GM21528 (cell line): ENCODE results near the gene CCN5.

Experiments
- ATAC-seq: cut with Tn5 transposase; IDR thresholded peaks from one replicate; pipeline ENCODE4 v1.9.1; 2021; ENCODE audit warnings: mild to moderate bottlenecking, moderate library complexity; ENCODE audit not compliant: unreplicated experiment, low FRiP score

CCN5 gene

DNA sequence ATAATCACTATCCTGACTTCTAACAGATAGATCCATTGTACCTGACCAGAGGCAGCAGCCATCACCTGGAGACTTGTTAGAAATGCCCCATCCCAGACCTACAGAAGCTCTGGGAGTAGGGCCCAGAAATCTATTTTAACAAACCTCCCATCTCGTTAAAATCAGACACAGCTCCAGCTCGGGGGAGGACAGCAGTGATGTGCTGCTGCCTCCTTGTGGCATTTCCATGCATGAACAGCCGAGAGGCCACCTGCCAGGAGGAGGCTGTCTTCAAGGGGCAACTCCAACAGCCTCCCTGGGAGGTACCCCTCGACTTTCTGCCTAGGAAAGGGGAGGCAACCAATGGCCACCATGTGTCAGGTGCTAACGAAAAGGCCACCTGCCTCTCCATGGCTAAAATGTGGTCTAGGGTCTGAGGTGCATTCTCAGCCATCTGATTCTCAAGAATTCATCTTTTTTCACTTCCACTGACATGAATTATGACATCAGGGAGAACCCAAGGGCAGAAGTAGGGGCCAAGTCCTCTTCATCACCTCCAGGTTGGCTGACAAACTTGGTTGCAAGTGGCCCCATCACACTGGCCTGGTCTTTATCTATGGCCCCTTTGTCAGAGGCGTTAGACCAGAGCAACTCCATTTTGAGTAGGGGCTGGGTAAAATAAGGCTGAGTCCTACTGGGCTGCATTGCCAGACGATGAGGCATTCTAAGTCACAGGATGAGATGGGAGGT is 18.3 kb downstream of the CCN5 start:
- ATAC-seq: no peak

GRCh38 chr20:44734938-44735337 is 19.8 kb downstream of the CCN5 start:
- no peak for ATAC-seq

DNA sequence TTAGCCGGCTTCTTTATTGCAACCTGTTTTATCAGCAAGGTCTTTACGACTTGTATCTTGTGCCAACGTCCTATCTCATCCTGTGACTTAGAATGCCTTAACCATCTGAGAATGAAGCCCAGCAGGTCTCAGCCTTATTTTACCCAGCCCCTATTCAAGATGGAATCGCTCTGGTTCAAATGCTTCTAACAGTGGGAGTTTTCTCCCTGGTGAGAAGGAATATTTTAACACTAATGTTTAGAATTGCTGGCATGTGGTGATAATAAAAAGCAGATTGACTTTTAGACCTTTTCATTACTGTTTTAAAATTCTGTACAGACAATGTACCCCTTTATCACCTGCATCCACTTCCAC is 20.6 kb downstream of the CCN5 start:
- ATAC-seq: no peak

- ATAC-seq: no peak
These were observed 21.2 kb downstream of the CCN5 start for GRCh38 chr20:44736170-44737021.

DNA sequence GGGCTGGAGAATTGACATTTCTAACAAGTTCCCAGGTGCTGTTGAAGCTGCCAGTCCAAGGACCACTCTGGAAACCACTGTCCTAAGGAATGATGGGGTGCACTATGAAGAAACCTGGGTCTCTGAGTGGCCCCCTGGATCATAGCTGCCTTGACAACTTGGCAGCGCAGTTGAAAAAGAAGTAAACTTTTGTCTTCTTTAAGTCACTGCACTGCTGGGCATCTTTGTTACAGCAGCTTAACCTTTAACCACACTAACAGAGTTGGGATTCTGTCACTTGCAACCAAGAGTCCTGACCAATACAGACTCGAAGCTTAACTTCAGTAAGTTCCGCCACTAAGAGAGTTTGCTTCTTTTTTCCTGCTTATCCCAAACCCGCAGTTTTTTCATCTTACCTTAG is 21.9 kb downstream of the CCN5 start:
- ATAC-seq: no peak

DNA sequence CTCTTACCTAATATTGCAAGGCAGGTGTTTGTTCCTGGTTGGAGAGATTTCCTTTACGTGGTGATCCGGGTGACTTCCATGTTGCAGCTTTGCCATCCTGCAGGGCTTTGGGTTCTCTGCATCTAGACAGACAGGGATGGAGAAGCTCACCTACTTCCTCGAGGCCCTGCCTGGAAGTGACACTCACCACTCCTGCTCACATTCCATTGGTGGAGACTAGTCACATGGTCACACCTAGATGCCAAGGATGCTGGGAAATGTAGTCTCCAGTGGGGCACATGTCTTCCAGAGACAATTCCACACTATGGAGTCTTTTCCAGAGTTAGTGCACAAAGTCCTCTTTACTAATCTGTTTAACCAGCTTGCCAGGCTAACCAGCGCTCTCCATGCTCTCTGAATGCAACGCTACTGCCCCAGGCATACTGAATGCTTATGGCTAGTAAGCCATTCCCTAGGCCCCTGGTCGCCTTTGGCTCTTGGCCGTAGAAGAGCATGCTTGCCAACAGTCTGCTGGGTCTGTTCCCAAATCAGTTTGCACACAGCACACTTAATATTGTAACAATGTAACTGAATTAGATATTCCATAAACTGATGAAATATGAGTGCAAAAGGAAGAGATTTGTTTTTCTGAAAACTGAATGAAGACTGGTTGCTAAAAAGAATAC is 23.8 kb downstream of the CCN5 start:
- ATAC-seq: no peak

DNA sequence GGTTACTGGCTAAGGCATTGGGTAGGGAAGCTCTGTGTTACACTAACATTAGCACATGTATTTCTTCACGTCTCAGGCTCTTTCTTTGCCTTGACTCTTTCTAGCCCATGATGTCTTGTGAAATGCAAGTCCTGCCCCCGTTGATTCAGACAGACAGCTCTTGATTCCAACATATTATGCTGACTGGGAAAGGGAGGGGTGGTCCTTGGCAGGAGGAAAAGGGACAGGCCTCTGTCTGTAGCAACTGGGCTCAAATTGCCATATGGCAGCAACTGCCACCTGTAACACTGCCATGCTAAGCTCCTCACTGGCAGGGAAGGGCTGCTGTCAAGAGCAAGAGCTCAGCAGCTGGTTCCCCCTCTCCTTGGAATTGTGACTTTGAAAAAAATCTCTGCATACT is 24.8 kb downstream of the CCN5 start:
- no peak for ATAC-seq

DNA sequence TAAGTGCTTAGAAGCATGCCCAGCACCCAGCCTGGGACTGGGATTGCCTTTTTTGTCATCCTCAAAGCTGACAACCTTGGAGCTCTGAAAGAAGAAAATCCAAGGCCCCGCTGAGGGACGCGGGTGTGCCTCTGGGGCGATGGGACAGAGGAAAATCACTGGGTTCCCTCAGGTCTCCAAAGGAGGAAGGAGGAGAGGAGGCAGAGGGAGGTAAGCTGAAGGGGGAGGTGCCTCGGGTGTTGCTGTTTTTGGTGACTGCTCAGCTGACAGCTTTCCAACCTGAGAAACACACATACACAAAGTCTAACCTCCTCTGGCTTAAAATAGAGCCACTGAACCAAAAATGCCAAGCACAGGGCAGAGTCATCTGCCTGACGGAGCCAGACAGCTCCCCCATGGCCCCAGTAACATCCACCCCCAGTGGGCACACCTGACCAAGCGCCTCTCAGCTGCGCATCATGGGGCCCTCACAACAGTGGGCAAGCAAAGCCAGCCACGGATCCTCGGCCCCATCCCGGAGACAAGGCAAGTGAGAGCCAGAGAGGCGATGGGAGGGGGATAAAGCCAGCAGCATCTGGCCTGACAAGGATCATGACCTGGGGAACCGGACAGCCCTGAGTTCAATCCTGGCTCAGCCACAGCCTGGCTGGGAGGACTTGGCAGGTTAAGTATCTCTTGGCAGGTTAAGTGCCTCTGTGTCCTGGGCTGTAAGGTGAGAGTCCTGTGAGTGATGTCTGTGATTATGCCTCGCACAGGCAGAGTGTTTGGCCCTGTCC is 27.3 kb downstream of the CCN5 start:
- no peak for ATAC-seq

- ATAC-seq: no peak
These were observed 28.0 kb downstream of the CCN5 start for GRCh38 chr20:44743080-44743701.

- ATAC-seq: no peak
These were observed 28.9 kb downstream of the CCN5 start for GRCh38 chr20:44743916-44744655.

GRCh38 chr20:44745122-44745597 is 30.0 kb downstream of the CCN5 start:
- ATAC-seq: no peak

- ATAC-seq: no peak
These were observed 30.6 kb downstream of the CCN5 start, which contains the start of gene KCNK15 for GRCh38 chr20:44745598-44746366. Gene KCNK15 (plus strand): TSS chr20:44745865. CDS start chr20:44745911, 46 bp downstream.

DNA sequence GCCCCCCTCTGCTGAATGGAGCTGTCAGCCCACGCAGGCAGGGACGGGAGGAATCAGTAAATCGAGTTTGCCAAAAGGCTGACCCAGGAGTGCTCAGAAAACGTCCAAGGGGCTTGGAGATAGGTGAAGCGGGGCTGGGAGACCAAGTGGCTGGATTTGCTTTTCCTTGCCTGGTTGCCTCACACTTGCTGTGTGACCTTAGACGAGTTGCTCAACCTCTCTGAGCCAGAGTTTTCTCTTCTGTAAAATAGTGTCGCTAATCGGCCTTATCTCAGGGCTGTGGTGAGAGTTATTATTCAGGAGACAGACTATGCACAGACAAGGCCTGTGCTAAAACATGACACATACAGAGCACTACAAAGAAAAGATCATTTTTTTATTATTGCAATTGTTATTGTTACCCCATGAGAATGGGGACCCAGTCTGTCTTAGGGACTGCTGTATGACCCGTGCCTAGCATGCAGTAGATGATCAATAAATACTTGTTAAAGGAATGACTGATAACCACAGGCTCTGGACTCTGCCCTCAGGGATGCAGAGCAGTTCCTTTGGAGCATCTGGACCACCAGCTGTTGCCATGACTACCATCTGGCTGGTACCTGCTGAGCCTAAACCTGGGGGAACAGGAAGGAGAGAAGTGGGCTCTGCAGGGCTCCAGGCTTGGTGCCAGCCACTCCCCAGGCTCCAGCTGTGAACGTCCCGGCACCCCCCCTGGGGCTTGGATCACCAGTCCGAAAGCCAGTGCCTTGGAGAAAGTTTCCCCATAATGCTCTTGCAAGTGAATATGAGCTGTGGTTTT is 31.4 kb downstream of the CCN5 start:
- no peak for ATAC-seq

DNA sequence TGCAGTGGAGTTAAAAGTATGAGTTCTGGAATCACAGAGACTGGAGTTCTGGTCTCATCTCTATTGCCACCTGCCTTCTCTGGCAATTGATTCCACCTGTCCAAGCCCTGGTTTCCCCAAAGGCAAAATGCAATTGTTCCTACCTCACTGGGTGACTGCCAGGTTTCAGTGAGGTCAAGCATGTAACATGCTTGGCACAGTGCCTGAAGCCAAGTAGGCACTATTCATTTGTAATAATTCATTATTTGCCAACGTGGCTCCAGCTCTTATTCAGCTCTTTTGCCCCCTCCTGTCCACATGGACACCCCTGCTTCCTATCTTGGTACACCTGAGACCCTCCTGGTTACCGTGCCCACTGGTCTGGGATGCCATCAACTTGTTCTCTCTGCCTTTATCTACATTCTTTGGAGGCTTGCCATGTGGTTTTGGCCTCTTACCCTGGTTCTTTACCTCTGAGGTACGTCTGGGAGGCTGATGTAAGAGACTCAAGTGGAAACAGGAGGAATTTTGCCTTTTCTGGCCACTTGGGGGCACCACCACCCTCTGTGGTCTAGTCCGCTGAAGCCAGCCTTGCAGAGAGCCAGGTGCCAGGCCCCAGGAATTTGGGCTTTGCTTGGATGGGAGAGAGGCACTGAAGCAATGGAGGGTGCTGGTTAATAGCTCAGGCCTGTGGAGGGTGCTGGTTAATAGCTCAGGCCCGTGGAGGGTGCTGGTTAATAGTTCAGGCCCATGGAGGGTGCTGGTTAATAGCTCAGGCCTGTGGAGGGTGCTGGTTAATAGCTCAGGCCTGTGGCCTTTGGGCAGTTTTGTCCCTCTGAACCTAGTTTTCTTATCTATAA is 32.2 kb downstream of the CCN5 start:
- no peak for ATAC-seq

DNA sequence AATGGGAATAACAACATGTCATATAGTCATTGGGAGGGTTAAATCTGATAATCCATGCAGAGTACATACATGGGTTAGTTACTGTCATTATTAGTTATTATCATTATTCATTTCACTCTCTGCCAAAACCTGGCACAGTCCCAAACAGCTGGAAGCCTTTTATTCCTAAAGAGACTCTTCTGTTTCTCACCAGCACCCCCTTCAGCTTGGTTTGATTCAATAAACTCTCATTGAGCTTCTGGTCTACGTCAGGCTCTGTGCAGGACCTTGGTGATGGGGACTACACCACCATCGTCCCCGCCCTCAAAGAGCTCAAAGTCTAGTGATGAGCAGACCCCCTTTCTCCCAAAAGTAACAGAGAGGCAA is 32.8 kb downstream of the CCN5 start:
- no peak for ATAC-seq

DNA sequence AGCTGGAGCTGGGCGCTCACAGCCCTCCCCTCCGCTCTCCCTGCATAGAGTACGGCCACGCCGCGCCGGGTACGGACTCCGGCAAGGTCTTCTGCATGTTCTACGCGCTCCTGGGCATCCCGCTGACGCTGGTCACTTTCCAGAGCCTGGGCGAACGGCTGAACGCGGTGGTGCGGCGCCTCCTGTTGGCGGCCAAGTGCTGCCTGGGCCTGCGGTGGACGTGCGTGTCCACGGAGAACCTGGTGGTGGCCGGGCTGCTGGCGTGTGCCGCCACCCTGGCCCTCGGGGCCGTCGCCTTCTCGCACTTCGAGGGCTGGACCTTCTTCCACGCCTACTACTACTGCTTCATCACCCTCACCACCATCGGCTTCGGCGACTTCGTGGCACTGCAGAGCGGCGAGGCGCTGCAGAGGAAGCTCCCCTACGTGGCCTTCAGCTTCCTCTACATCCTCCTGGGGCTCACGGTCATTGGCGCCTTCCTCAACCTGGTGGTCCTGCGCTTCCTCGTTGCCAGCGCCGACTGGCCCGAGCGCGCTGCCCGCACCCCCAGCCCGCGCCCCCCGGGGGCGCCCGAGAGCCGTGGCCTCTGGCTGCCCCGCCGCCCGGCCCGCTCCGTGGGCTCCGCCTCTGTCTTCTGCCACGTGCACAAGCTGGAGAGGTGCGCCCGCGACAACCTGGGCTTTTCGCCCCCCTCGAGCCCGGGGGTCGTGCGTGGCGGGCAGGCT is 35.1 kb downstream of the CCN5 start:
- no peak for ATAC-seq
